ENCODE results near the gene GALNT15. TPM values are rescaled to one million over a fixed set of nuclear protein-coding genes. Genes with fewer than 3 reads are reported as not detected.

GALNT15 gene
- total and polyA plus RNA-seq, 2 of the 4 experiments (the other 2 are of a cell fraction) = 12.8 to 19.7 TPM

- no peak overlapping the region for H3K4me2 ChIP-seq (ENCODE audit: low read depth, low read length)
- intact Hi-C loops (cut with micrococcal nuclease) (no loop called here), dilution Hi-C loops (cut with HindIII; ENCODE audit: low sequenced_read_pairs, unreplicated experiment) (no loop called here), in situ Hi-C loops (cut with MboI; ENCODE audit: low sequenced_read_pairs) (no loop called here)
- no peaks in the 10 kb centered on the region for H3K79me1 ChIP-seq (ENCODE audit: low read depth in 1 of 2, low read length in 2 of 2)
- TF ChIP-seq RAD21 (IDR thresholded peaks at IDR 0.05; ENCODE audit: low read length) = no peak
- TF ChIP-seq CEBPB (IDR thresholded peaks at IDR 0.05; ENCODE audit: low read depth, low read length) = no peak
- TF ChIP-seq BHLHE40 (IDR thresholded peaks at IDR 0.05; ENCODE audit: low read depth, low read length) = no peak
- no peak for TF ChIP-seq POLR2A (IDR thresholded peaks at IDR 0.05; ENCODE audit: low read depth, low read length)
- no peak for TF ChIP-seq MAFK (IDR thresholded peaks at IDR 0.05; ENCODE audit: low read depth, low read length)
- no peak for TF ChIP-seq FOS (IDR thresholded peaks at IDR 0.05; ENCODE audit: low read depth, low read length)
- TF ChIP-seq CHD1 (IDR thresholded peaks at IDR 0.05; ENCODE audit: low read depth, low read length) = no peak
- TF ChIP-seq MXI1 (IDR thresholded peaks at IDR 0.05; ENCODE audit: borderline replicate concordance, low read depth, low read length) = no peak
- no peak for TF ChIP-seq RCOR1 (IDR thresholded peaks at IDR 0.05; ENCODE audit: insufficient replicate concordance, low read length)
- TF ChIP-seq RFX5 (IDR thresholded peaks at IDR 0.05; ENCODE audit: low read depth, low read length) = no peak
- no peak for TF ChIP-seq SMC3 (IDR thresholded peaks at IDR 0.05; ENCODE audit: low read depth, low read length)
- no peak for TF ChIP-seq NFE2L2 (IDR thresholded peaks at IDR 0.05; ENCODE audit: low read depth, low read length)
- TF ChIP-seq, protein P1, sequence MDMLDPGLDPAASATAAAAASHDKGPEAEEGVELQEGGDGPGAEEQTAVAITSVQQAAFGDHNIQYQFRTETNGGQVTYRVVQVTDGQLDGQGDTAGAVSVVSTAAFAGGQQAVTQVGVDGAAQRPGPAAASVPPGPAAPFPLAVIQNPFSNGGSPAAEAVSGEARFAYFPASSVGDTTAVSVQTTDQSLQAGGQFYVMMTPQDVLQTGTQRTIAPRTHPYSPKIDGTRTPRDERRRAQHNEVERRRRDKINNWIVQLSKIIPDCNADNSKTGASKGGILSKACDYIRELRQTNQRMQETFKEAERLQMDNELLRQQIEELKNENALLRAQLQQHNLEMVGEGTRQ (IDR thresholded peaks at IDR 0.05; ENCODE audit: low read depth, low read length) = no peak
- TF ChIP-seq, protein P2, sequence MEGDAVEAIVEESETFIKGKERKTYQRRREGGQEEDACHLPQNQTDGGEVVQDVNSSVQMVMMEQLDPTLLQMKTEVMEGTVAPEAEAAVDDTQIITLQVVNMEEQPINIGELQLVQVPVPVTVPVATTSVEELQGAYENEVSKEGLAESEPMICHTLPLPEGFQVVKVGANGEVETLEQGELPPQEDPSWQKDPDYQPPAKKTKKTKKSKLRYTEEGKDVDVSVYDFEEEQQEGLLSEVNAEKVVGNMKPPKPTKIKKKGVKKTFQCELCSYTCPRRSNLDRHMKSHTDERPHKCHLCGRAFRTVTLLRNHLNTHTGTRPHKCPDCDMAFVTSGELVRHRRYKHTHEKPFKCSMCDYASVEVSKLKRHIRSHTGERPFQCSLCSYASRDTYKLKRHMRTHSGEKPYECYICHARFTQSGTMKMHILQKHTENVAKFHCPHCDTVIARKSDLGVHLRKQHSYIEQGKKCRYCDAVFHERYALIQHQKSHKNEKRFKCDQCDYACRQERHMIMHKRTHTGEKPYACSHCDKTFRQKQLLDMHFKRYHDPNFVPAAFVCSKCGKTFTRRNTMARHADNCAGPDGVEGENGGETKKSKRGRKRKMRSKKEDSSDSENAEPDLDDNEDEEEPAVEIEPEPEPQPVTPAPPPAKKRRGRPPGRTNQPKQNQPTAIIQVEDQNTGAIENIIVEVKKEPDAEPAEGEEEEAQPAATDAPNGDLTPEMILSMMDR (conservative IDR thresholded peaks at IDR 0.05; ENCODE audit: low read depth, low read length) = no peak
- TF ChIP-seq MAZ (IDR thresholded peaks at IDR 0.05; ENCODE audit: borderline replicate concordance, low read depth, low read length) = no peak
- TF ChIP-seq, protein P3, sequence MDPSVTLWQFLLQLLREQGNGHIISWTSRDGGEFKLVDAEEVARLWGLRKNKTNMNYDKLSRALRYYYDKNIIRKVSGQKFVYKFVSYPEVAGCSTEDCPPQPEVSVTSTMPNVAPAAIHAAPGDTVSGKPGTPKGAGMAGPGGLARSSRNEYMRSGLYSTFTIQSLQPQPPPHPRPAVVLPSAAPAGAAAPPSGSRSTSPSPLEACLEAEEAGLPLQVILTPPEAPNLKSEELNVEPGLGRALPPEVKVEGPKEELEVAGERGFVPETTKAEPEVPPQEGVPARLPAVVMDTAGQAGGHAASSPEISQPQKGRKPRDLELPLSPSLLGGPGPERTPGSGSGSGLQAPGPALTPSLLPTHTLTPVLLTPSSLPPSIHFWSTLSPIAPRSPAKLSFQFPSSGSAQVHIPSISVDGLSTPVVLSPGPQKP (IDR thresholded peaks at IDR 0.05; ENCODE audit: borderline replicate concordance, low read depth, low read length) = no peak
- no peaks in the 10 kb centered on the region for H3K27me3 ChIP-seq (ENCODE audit: control insufficient read depth, insufficient read depth, low read length)
- H3K56ac ChIP-seq (ENCODE audit: extremely low read depth, insufficient read depth, low read length) = no peak overlapping the region
- no peak overlapping the region for H3K14ac ChIP-seq (replicated peaks; ENCODE audit: low read depth, low read length)
- 0 out of 3 replicates have a peak overlapping the region, but pooled peaks have one; percentile 69 for H2BK15ac ChIP-seq (ENCODE audit: low read depth, low read length)
- no peak overlapping the region for H2AK5ac ChIP-seq (ENCODE audit: low read depth, low read length)
- peak overlapping the region; percentile 87 for H2BK5ac ChIP-seq (ENCODE audit: low read depth, low read length, poor library complexity, severe bottlenecking)
- H3K9me3 ChIP-seq (ENCODE audit: control insufficient read depth, insufficient read depth, low read length) = peaks cover 7% of the 10 kb centered on the region
- no peaks in the 10 kb centered on the region for H4K20me1 ChIP-seq (ENCODE audit: insufficient read depth, low read length)
- peak overlapping the region; percentile 49; the same call in 1 of the 2 replicates for H3K4ac ChIP-seq (ENCODE audit: low read depth, low read length)
- peak overlapping the region in 1 of 2 experiments; percentile 20; a peak in 2 of 4 replicates for H4K8ac ChIP-seq (ENCODE audit: low read depth in 2 of 2, low read length in 2 of 2)
- peak overlapping the region; percentile 63; the same call in 1 of the 2 replicates for H3K18ac ChIP-seq (ENCODE audit: low read depth, low read length)
- no peaks in the 10 kb centered on the region for H3K36me3 ChIP-seq (ENCODE audit: control insufficient read depth, insufficient read depth, low read length)
- no peak for ATAC-seq (ENCODE audit: low read depth)
- H3K4me1 ChIP-seq (ENCODE audit: control insufficient read depth, insufficient read depth, low read length) = peaks cover 13% of the 10 kb centered on the region
- no peak overlapping the region for H2AFZ ChIP-seq (replicated peaks; ENCODE audit: low read length, poor library complexity)
- H2AK9ac ChIP-seq (replicated peaks; ENCODE audit: low read depth, low read length, poor library complexity) = no peak overlapping the region
- no peak overlapping the region for H3K23ac ChIP-seq (ENCODE audit: low read depth, low read length)
- no CpG with 5 or more reads among the region's 2 CpGs for whole genome bisulfite sequencing, 2 experiments (ENCODE audit: extremely low coverage in 2 of 2, insufficient read length in 1 of 2)
- peak overlapping the region; percentile 19; the same call in 1 of the 2 replicates for H3K27ac ChIP-seq (ENCODE audit: insufficient read depth, low read length)
- no peak overlapping the region for H3K9ac ChIP-seq (ENCODE audit: low read depth, low read length)
- H3K4me3 ChIP-seq (ENCODE audit: insufficient read depth, low read depth, low read length) = no peak overlapping the region
- peak overlapping the region; percentile 28; the same call in 1 of the 2 replicates for H4K5ac ChIP-seq (ENCODE audit: low read depth, low read length)
- ChIA-PET POLR2A (ENCODE audit: unreplicated experiment) (interaction anchor here (1.4 kb wide), 1 partner anchor 33 kb away, joined by 4 read pairs; the partner anchor contains the start of gene GALNT15), CTCF (interaction anchor here (1.0 kb wide), 1 partner anchor 91 kb away, joined by 3 read pairs; no protein-coding TSS in a partner anchor)
- peak overlapping the region; percentile 82; the same call in 1 of the 2 replicates for H2BK120ac ChIP-seq (ENCODE audit: low read depth, low read length)
- no peak overlapping the region for H4K91ac ChIP-seq (ENCODE audit: insufficient read depth, low read depth, low read length)
- H2BK20ac ChIP-seq (ENCODE audit: low read depth, low read length) = peak overlapping the region; percentile 16
- H3K9me1 ChIP-seq (ENCODE audit: insufficient read depth, low read length) = peaks cover 8% of the 10 kb centered on the region; the same call in 1 of the 2 replicates
- no peak for DNase-seq
- no TSS peak for BruUV-seq (replicated peaks)
These were observed 33.6 kb upstream of the GALNT15 start for GRCh38 chr3:16140894-16141285.
